Activated T-helper 17 cell treated with anti-CD3 and anti-CD28 coated beads, Interleukin-2, amount 50 U/mL, for 72 hours (primary cell): ENCODE results near the gene CFAP157. TPM values are rescaled to one million over a fixed set of nuclear protein-coding genes. Genes with fewer than 3 reads are reported as not detected.

Experiments used
- ATAC-seq: fragments of 150-1000 bp; cut with Tn5 transposase; replicated peaks from 2 replicates; pipeline ENCODE4 v1.10.0; 2021; ENCODE audit warnings: mild to moderate bottlenecking, moderate library complexity
- H3K27ac Mint-ChIP-seq: one replicate; pipeline ENCODE4 v1.8.0; 2022; ENCODE audit warnings: mixed read lengths
- H3K27me3 Mint-ChIP-seq: one replicate; pipeline ENCODE4 v1.8.0; 2022; ENCODE audit warnings: mixed read lengths
- H3K36me3 Mint-ChIP-seq: one replicate; pipeline ENCODE4 v1.8.0; 2022; ENCODE audit warnings: low read depth, mild to moderate bottlenecking, mixed read lengths
- H3K4me1 Mint-ChIP-seq: one replicate; pipeline ENCODE4 v1.8.0; 2022; ENCODE audit warnings: mixed read lengths
- H3K4me3 Mint-ChIP-seq: one replicate; pipeline ENCODE4 v1.8.0; 2022; ENCODE audit warnings: mild to moderate bottlenecking, mixed read lengths
- H3K9me3 Mint-ChIP-seq: one replicate; pipeline ENCODE4 v1.8.0; 2022; ENCODE audit warnings: mixed read lengths
- total RNA-seq, 2 donors: library from RNA; stranded (reverse); gene quantifications; one replicate each; pipeline ENCODE4 v1.2.3, GENCODE V29; 2022

CFAP157 gene
- total RNA-seq, 2 donors from 2014 or later = 0.13 TPM; not detected in 1

GRCh38 chr9:127700594-127701255 lies 6.1 kb upstream of the CFAP157 start:
- Mint-ChIP-seq H3K4me1 (peaks cover 13% of the 10 kb centered on the region), H3K9me3 (no peaks in the 10 kb centered on the region), H3K4me3 (peak overlapping the region; percentile 81), H3K27me3 (no peaks in the 10 kb centered on the region), H3K27ac (no peak overlapping the region), H3K36me3 (no peaks in the 10 kb centered on the region)
- ATAC-seq = no peak

GRCh38 chr9:127703289-127703946 lies 3.4 kb upstream of the CFAP157 start:
- no peak overlapping the region for H3K4me3 Mint-ChIP-seq
- peaks cover 19% of the 10 kb centered on the region for H3K4me1 Mint-ChIP-seq
- no peaks in the 10 kb centered on the region for H3K36me3 Mint-ChIP-seq
- no peaks in the 10 kb centered on the region for H3K9me3 Mint-ChIP-seq
- ATAC-seq = no peak
- peak overlapping the region; percentile 39 for H3K27ac Mint-ChIP-seq
- H3K27me3 Mint-ChIP-seq = no peaks in the 10 kb centered on the region

GRCh38 chr9:127705577-127706379 lies 1.0 kb upstream of the CFAP157 start:
- no peaks in the 10 kb centered on the region for H3K9me3 Mint-ChIP-seq
- H3K4me1 Mint-ChIP-seq = peaks cover 6% of the 10 kb centered on the region
- H3K36me3 Mint-ChIP-seq = no peaks in the 10 kb centered on the region
- no peak for ATAC-seq
- no peaks in the 10 kb centered on the region for H3K27me3 Mint-ChIP-seq
- H3K27ac Mint-ChIP-seq = no peak overlapping the region
- no peak overlapping the region for H3K4me3 Mint-ChIP-seq

GRCh38 chr9:127707766-127708165 lies 978 bp downstream of the CFAP157 start:
- ATAC-seq = peak; percentile 98
- H3K4me3 Mint-ChIP-seq = peak overlapping the region; percentile 26
- H3K36me3 Mint-ChIP-seq = no peaks in the 10 kb centered on the region
- peaks cover 6% of the 10 kb centered on the region for H3K4me1 Mint-ChIP-seq
- peak overlapping the region; percentile 75 for H3K27ac Mint-ChIP-seq
- H3K27me3 Mint-ChIP-seq = no peaks in the 10 kb centered on the region
- H3K9me3 Mint-ChIP-seq = no peaks in the 10 kb centered on the region

GRCh38 chr9:127708952-127709587 lies 2.3 kb downstream of the CFAP157 start:
- no peaks in the 10 kb centered on the region for H3K9me3 Mint-ChIP-seq
- ATAC-seq = no peak

GRCh38 chr9:127710204-127710783 lies 3.5 kb downstream of the CFAP157 start:
- Mint-ChIP-seq H3K9me3 (no peaks in the 10 kb centered on the region), H3K4me1 (peaks cover 6% of the 10 kb centered on the region), H3K27ac (no peak overlapping the region), H3K36me3 (peaks cover 1% of the 10 kb centered on the region), H3K27me3 (no peaks in the 10 kb centered on the region), H3K4me3 (no peak overlapping the region)
- ATAC-seq = no peak

More at GRCh38 chr9:127708952-127709587, 2.3 kb downstream of the CFAP157 start:
- Mint-ChIP-seq H3K4me3 (no peak overlapping the region), H3K4me1 (peaks cover 6% of the 10 kb centered on the region), H3K36me3 (no peaks in the 10 kb centered on the region), H3K27ac (no peak overlapping the region), H3K27me3 (no peaks in the 10 kb centered on the region)

GRCh38 chr9:127711226-127711701 lies 4.5 kb downstream of the CFAP157 start:
- no peak for ATAC-seq
- no peak overlapping the region for H3K4me3 Mint-ChIP-seq
- no peaks in the 10 kb centered on the region for H3K27me3 Mint-ChIP-seq
- H3K9me3 Mint-ChIP-seq = no peaks in the 10 kb centered on the region
- peaks cover 6% of the 10 kb centered on the region for H3K36me3 Mint-ChIP-seq
- H3K4me1 Mint-ChIP-seq = peaks cover 15% of the 10 kb centered on the region
- H3K27ac Mint-ChIP-seq = peak overlapping the region; percentile 68

GRCh38 chr9:127711831-127712274 lies 5.1 kb downstream of the CFAP157 start:
- Mint-ChIP-seq H3K27ac (no peak overlapping the region), H3K4me3 (no peak overlapping the region)
- no peak for ATAC-seq

GRCh38 chr9:127712371-127712770 lies 5.6 kb downstream of the CFAP157 start:
- Mint-ChIP-seq H3K36me3 (peaks cover 6% of the 10 kb centered on the region), H3K27ac (no peak overlapping the region), H3K4me3 (no peak overlapping the region), H3K27me3 (no peaks in the 10 kb centered on the region), H3K9me3 (no peaks in the 10 kb centered on the region), H3K4me1 (peaks cover 15% of the 10 kb centered on the region)
- ATAC-seq = no peak

More at GRCh38 chr9:127711831-127712274, 5.1 kb downstream of the CFAP157 start:
- Mint-ChIP-seq H3K9me3 (no peaks in the 10 kb centered on the region), H3K36me3 (peaks cover 6% of the 10 kb centered on the region), H3K4me1 (peaks cover 15% of the 10 kb centered on the region), H3K27me3 (no peaks in the 10 kb centered on the region)

- ATAC-seq = no peak
- Mint-ChIP-seq H3K9me3 (no peaks in the 10 kb centered on the region), H3K4me3 (no peak overlapping the region), H3K27ac (no peak overlapping the region), H3K4me1 (peaks cover 10% of the 10 kb centered on the region), H3K36me3 (peaks cover 6% of the 10 kb centered on the region), H3K27me3 (no peaks in the 10 kb centered on the region)
These were observed 6.1 kb downstream of the CFAP157 start for GRCh38 chr9:127712867-127713266.

GRCh38 chr9:127714020-127714750 lies 7.4 kb downstream of the CFAP157 start:
- H3K36me3 Mint-ChIP-seq = peaks cover 6% of the 10 kb centered on the region
- H3K27me3 Mint-ChIP-seq = no peaks in the 10 kb centered on the region
- no peak overlapping the region for H3K27ac Mint-ChIP-seq
- ATAC-seq = no peak
- peaks cover 10% of the 10 kb centered on the region for H3K4me1 Mint-ChIP-seq
- H3K4me3 Mint-ChIP-seq = peak overlapping the region; percentile 96
- H3K9me3 Mint-ChIP-seq = no peaks in the 10 kb centered on the region

GRCh38 chr9:127714951-127715469 lies 8.2 kb downstream of the CFAP157 start:
- peaks cover 6% of the 10 kb centered on the region for H3K36me3 Mint-ChIP-seq

More at GRCh38 chr9:127714951-127715469, 8.2 kb downstream of the CFAP157 start:
- Mint-ChIP-seq H3K27ac (peak overlapping the region; percentile 95), H3K4me1 (peaks cover 15% of the 10 kb centered on the region), H3K27me3 (no peaks in the 10 kb centered on the region), H3K4me3 (peak overlapping the region; percentile 96), H3K9me3 (no peaks in the 10 kb centered on the region)
- peak; percentile 8 for ATAC-seq
